Caki2 (cell line): ENCODE results near the gene SLC8A2. TPM values are rescaled to one million over a fixed set of nuclear protein-coding genes. Genes with fewer than 3 reads are reported as not detected.

Source experiments
- DNase-seq: peaks from one replicate; pipeline ENCODE4 v3.0.0-alpha.2; 2015; ENCODE audit warnings: low read depth
- in situ Hi-C: cut with HindIII; loops from 2 replicates; pipeline ENCODE4 v1.10.0; 2016; ENCODE audit warnings: low sequenced_read_pairs, low pct_unique_long_range_greater_than_20kb, mixed read lengths
- total RNA-seq: library from RNA; depleted of rRNA; stranded (reverse); fragments of >200 nt; shearing (Covaris generic); gene quantifications from 2 replicates; pipeline ENCODE4 v1.2.3, GENCODE V29; 2014; ENCODE audit warnings: low replicate concordance; rRNA removed

The SLC8A2 gene
- total RNA-seq, 1 experiment from 2014 or later: not detected

DNA sequence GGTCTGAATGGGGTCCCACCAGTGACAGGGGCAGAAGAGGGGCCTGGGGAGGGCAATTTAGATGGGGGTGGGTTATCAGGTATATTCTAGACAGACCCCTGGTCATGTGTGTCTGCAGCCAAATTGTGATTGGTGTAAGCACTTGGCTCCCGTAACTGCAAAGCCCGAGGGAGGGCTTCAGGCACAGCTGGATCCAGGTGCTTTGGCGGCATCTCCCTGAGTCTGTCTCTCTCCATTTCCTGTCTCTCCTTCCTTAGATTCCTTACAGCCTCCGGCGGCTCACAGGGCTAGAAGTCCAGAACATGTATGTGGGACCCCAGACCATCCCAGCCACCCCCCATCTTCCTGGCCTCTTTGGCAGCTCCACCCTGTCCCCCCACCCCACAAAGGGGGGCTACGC, 91.1 kb downstream of the SLC8A2 start:
- in situ Hi-C loops: no loop called here
- no peak for DNase-seq

DNA sequence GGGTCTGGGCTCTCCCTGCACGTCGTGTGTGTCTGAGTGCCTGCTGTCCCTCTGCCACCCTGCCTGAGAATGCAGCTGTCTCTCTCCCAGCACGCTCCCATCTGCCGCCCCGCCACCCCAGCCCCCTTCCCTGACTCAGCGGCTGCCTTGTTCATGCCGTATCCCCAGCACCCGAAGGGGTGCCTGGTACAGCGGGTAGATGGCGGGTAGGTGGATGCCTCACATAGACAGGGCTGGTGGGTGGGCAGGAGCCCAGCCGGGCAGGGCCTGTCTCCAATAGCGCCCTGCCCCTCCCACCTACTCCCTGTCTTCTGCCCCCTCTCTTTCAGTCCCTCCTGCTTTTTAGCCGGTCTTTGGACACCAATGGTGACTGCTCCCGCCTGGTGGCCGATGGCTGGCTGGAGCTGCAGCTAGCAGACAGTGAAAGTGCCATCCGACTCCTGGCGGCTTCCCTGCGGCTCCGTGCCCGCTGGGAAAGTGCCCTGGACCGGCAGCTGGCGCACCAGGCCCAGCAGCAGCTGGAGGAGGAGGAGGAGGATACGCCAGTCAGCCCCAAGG, 92.2 kb downstream of the SLC8A2 start:
- DNase-seq: no peak
- in situ Hi-C loops: no loop called here

- in situ Hi-C loops: no loop called here
- no peak for DNase-seq
Measured at GRCh38 chr19:47378246-47378645, 93.4 kb downstream of the SLC8A2 start.

Other genes with a start within 250 kb of the SLC8A2 start
- gene BBC3, start 240.7 kb downstream of the SLC8A2 start, total RNA-seq: 40.8 and 41.7 TPM in 2 replicates
- 26.4 and 28.8 TPM in 2 replicates for gene CCDC9, start 215.4 kb downstream of the SLC8A2 start, total RNA-seq
- gene INAFM1, start 197.0 kb downstream of the SLC8A2 start, total RNA-seq: 2.4 and 5.0 TPM in 2 replicates
- 1.5 and 3.1 TPM in 2 replicates for gene C5AR1, start 162.0 kb downstream of the SLC8A2 start, total RNA-seq
- gene C5AR2, start 139.7 kb downstream of the SLC8A2 start, total RNA-seq: not detected in 2 replicates
- gene DHX34, start 122.6 kb downstream of the SLC8A2 start, total RNA-seq: 12.5 and 23.4 TPM in 2 replicates
- 41.7 and 44.4 TPM in 2 replicates for gene MEIS3, start 52.4 kb downstream of the SLC8A2 start, total RNA-seq
- gene KPTN, start 12.3 kb upstream of the SLC8A2 start, total RNA-seq: 4.7 and 4.8 TPM in 2 replicates
- 48.5 and 100 TPM in 2 replicates for gene NAPA, start 43.2 kb upstream of the SLC8A2 start, total RNA-seq
- gene ZNF541, start 101.3 kb upstream of the SLC8A2 start, total RNA-seq: not detected in 2 replicates
- 0.29 and 0.34 TPM in 2 replicates for gene BICRA, start 137.2 kb upstream of the SLC8A2 start, total RNA-seq
- gene EHD2, start 241.5 kb upstream of the SLC8A2 start, total RNA-seq: 7.4 and 12.4 TPM in 2 replicates